IPS-18c (cell line): ENCODE measurements around the gene STRIP2.
"Not testable (repeated sequence)": the region's sequence is repeated elsewhere in the genome, so short reads cannot be mapped to it uniquely, and the experiment has no call there.

Experiments
- H3K4me3 ChIP-seq: 2 replicates; pipeline ENCODE4 v1.7.0; 2013; ENCODE audit warnings: low read depth, mild to moderate bottlenecking, low read length, moderate library complexity; ENCODE audit not compliant: insufficient read depth
- H3K9me3 ChIP-seq: one replicate; pipeline ENCODE4 v1.6.1; 2013; ENCODE audit warnings: mild to moderate bottlenecking, low read length, moderate library complexity; ENCODE audit not compliant: control insufficient read depth, insufficient read depth

Gene STRIP2

DNA sequence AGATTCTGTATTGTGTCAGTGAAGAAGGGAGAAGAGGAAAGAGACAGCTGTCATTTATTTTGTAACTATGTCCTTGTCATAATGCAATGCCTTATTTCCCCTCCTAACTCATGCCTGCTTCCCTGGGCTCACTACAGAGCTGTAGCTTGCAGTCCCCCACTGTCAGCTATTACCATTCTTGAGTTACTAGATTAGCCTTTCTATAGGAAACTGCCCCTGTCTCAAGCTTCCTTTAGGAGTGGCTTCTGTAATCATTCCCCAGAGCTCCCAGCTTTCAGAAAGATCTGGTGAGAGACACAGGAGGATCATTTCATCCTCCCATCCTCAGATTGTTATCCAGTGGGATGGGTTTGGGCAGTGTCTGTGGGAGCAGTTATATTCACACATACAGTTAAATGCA is 35.7 kb downstream of the STRIP2 start:
- H3K4me3 ChIP-seq: no peak overlapping the region
- no peaks in the 10 kb centered on the region for H3K9me3 ChIP-seq

DNA sequence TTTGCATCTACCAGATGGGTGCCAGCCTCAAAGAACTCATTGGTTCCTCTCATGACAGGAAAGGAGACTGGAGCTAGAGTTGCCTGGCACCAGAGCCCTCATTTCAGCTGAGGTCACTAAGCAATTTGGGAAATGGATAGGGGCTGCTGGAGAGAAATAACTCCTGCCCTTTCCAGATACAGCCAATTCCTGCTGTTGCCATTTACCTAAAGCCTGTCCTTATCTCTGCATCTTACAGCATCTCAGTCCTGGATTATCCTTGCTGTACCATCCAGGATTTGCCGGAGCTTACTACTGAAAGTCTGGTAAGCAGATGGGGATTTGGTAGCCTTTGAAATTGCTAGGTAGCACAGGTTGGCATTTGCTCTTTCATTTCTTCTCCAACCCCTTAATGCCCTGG is 36.2 kb downstream of the STRIP2 start:
- Histone ChIP-seq H3K9me3 (no peaks in the 10 kb centered on the region), H3K4me3 (no peak overlapping the region)

DNA sequence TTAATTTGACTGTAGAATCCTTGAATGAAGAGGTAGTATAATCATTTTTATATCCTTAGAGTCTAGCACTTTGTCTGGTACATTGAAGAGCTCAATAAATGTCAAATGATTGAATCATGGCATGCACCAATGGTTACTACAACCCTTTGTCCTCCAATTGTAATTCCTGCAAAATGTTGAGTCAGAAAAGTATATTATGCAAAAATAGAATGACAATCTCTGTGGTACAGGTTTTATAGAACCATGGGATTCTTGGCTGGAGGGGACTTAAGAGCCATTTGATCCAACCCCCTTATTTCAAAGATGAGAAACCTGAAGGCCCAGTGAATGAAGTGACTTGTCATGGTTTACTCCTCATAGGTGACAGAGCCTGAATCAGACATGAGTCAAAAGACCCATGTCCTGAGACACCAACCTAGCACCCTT is 37.2 kb downstream of the STRIP2 start:
- Histone ChIP-seq H3K4me3 (no peak overlapping the region), H3K9me3 (no peaks in the 10 kb centered on the region)

DNA sequence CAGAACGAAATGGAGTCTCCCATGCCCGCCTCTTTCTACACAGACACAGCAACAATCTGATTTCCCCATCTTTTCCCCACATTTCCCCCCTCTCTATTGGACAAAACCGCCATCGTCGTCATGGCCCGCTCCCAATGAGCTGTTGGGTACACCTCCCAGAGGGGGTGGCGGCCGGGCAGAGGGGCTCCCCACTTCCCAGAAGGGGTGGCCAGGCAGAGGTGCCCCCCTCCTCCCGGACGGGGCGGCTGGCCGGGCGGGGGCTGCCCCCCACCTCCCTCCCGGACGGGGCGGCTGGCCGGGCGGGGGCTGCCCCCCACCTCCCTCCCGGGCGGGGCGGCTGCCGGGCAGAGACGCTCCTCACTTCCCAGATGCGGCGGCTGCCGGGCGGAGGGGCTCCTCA is 41.7 kb downstream of the STRIP2 start:
- not testable (repeated sequence) for H3K9me3 ChIP-seq, H3K4me3 ChIP-seq

DNA sequence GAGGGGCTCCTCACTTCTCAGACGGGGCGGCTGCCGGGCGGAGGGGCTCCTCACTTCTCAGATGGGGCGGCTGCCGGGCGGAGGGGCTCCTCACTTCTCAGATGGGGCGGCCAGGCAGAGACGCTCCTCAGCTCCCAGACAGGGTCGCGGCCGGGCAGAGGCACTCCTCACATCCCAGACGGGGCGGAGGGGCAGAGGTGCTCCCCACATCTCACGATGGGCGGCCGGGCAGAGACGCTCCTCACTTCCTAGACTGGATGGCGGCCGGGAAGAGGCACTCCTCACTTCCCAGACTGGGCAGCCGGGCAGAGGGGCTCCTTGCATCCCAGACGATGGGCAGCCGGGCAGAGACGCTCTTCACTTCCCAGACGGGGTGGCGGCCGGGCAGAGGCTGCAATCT is 42.2 kb downstream of the STRIP2 start:
- not testable (repeated sequence) for H3K4me3 ChIP-seq, H3K9me3 ChIP-seq

DNA sequence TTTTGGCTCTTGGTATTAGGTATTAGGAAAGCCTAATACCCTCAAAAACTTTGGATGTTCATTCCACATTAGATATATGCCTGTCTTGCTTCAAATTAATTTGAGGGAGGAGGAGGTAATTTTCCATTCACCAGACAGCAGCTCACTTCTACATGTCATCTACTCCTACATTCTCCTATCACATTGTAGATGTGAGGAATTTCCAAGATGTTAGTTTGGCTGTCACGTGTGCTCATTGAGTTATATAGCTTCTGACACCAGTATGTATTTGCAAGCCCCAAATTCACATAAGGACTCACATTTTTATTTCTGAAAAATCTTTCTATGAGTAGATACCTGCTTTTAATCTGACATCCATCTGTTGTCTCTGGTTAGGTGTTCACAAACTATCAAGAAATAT is 45.6 kb downstream of the STRIP2 start:
- Histone ChIP-seq H3K9me3 (no peaks in the 10 kb centered on the region), H3K4me3 (no peak overlapping the region)

DNA sequence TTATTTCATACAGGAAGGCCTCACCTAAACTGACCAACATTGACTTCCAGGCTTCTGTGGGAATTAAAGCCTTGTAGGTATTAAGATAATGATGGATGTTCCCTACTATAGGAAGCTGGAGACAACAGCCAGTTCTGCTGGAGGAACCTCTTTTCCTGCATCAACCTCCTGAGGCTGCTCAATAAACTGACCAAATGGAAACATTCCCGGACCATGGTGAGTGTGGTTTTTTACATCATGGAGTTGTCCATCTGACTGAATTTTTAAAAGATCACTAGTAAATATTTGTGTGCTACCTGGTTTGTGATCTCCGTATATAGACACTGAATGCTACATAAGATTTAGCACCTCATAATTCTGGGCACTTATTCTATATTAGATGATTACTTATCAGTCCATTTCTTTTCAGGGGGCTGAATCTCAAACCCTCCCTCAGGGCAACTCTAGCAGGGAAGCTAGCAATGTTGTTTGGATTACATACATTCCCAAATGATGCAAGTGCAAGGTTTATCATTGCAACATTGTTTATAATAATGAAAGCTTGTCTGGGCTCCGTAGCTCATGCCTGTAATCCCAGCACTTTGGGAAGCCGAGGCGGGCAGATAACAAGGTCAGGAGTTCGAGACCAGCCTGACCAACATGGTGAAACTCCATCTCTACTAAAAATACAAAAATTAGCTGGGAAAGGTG is 46.6 kb downstream of the STRIP2 start:
- Histone ChIP-seq H3K9me3 (no peaks in the 10 kb centered on the region), H3K4me3 (no peak overlapping the region)

DNA sequence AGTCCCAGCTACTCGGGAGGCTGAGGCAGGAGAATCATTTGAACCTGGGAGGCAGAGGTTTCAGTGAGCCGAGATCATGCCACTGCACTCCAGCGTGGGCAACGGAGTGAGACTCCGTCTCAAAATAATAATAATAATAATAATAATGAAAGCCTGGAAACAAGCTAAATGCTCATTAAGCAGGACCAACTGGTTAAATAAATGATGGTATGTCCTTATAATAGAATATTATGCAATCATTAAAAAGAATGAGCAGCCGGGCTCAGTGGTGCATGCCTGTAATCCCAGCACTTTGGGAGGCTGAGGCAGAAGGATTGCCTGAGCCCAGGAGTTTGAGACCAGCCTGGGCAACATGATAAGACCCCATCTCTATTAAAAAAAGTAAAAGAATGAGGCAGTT is 47.1 kb downstream of the STRIP2 start:
- H3K4me3 ChIP-seq, H3K9me3 ChIP-seq: not testable (repeated sequence)

DNA sequence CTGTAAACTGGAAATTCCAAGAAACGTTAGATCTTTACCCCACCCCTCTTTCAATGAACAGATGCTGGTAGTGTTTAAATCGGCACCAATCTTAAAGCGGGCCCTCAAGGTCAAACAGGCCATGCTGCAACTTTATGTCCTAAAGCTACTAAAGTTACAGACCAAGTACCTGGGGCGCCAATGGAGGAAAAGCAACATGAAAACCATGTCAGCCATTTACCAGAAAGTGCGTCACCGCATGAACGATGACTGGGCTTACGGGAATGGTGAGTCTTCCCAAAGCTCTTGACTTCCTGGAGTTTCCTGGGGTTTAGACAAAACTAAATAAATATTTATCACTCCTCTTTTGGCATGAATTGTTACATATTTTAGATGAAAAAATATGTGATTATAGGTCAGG is 48.5 kb downstream of the STRIP2 start:
- Histone ChIP-seq H3K4me3 (no peak overlapping the region), H3K9me3 (no peaks in the 10 kb centered on the region)

DNA sequence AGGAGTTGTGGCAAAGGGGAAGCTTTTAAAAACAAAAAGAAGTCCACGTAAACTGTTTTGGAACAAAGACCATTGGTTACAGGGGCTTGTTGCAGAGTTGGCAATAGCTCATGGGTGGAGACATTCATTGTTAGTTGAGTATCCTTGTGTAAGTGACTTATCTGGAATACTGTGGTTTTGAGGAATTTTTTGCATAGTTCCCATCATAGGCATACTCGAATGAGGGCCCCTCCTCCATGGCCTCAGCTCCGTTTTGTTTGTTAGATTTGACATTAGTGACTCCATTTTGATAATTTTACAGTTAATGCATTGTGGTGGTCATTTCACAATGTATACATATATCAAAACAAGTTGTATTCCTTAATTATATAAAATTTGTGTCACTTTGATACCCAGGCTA is 55.3 kb downstream of the STRIP2 start:
- Histone ChIP-seq H3K9me3 (no peaks in the 10 kb centered on the region), H3K4me3 (no peak overlapping the region)

DNA sequence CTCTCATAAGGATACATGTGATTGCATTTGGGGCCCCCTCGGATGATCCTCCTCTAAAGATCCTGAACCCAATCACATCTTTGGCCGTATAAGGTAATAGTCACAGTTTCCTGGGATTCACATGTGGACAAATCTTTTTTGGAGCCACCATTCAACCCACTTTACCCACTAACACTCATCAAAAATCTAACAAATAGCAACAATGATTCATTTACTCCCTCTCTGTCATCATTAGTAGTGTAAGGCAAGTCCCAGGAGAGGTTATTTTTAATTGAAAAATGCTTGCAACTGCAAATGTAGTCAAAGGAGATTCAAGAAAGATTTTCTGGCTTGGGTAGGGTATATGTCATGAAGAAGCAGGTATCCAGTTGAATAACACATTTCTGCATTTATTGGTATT is 58.2 kb downstream of the STRIP2 start:
- no peaks in the 10 kb centered on the region for H3K9me3 ChIP-seq
- no peak overlapping the region for H3K4me3 ChIP-seq

DNA sequence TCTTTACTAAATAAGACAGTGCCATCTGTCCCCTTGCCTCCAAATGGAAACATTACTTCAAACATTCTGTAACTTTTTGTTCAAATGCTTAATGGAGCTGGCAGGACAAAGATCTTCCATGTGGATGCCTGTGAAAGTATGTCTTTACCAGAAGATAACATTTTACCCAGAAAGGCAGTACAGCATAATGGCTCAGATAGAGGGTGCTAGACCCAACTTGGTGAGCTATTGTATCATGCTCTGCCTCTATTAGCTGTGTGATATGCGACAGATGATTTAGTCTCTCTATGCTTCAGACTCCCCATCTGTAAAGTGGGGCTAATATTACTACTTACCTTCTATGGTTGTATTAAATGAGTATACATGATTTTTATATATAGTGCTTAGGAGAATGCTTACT is 59.3 kb downstream of the STRIP2 start:
- Histone ChIP-seq H3K4me3 (no peak overlapping the region), H3K9me3 (no peaks in the 10 kb centered on the region)

DNA sequence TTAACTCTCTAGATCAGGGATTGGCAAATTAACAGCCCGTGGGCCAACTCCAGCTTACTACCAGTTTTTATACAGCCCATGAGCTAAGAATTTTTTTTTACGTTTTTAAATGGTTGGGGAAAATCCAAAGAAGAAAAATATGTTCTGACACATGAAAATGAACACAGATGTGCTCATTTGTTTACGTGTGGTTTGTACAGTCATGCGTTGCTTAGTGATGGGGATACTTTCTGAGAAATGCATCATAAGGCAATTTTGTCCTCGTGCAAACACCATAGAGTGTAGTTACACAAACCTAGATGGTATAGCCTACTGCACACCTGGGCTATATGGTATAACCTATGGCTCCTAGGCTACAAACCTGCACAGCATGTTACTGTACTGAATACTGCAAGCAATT is 59.8 kb downstream of the STRIP2 start:
- no peak overlapping the region for H3K4me3 ChIP-seq
- no peaks in the 10 kb centered on the region for H3K9me3 ChIP-seq

DNA sequence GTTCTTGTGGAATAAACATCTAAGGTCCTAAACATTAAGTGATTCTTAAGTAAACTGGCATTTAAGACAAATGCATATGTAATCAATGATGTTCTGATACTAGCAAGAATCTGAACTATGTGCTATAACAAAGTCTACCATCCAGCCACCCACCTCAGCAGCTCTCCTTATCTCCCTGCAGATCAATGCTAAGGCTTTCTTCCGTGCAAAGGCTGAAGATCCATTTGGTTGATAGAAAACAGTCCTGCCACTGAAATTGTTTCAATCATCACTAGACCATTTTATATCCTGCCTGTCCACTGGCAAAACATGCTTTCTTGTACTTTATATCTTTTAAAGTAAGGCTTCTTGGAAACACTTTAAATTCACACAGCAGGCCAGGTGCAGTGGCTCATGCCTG is 61.8 kb downstream of the STRIP2 start:
- Histone ChIP-seq H3K4me3 (no peak overlapping the region), H3K9me3 (no peaks in the 10 kb centered on the region)

DNA sequence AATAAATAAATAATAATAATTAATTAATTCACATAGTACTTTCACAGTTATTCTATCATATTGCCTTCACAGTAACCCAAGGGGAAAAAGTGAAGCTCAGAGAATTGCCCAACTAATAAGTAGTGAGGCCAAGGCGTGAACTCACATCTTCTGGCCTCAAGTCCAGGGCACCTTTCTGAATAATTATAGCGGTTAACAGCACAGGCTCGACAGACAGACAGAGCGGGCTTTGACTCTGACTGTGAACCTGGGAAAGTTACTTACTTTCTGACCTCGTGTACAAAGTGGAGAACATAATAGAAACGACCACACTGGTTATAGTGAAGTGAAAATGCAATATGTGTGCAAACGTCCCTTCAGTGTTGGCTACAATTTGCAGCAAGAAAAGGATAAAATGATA is 62.4 kb downstream of the STRIP2 start:
- H3K4me3 ChIP-seq: no peak overlapping the region
- H3K9me3 ChIP-seq: no peaks in the 10 kb centered on the region

DNA sequence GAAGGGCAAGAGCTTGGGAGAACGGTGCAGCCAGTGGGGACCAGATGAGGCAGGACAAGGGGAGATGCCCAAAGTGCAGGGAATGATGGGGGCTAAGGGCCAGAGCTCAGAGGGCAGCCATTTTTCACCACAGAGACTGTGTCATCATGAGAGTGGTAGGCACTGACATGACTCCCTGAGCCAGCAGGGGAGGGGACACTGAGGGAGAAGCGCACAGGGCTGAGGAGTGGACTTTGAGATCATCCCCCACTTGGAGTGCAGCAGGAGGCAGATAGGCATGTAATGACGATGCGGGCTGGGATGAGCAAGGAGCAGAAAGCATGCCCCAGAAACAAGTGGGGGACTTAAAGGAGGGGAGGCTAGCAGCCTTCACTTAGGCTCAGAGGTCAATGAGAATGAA is 62.9 kb downstream of the STRIP2 start:
- no peaks in the 10 kb centered on the region for H3K9me3 ChIP-seq
- no peak overlapping the region for H3K4me3 ChIP-seq

DNA sequence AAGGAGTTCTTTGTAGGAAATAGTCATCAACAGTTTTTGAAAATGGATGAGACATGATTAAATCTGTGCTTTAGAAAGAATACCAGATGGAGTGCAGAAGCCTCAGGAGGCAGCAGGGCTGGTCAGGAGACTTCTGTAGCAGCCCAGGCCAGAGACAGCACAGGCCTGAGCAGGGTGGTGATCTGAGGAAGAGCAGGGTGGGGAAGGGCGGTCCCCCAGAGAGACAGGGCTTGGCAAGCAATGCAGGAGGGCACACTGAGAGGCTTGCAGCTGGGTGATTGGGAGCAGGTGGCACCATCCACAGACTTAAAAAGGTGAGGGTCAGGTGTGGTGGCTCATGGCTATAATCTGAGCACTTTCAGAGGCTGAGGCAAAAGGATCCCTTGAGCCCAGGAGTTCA is 63.8 kb downstream of the STRIP2 start:
- no peaks in the 10 kb centered on the region for H3K9me3 ChIP-seq
- no peak overlapping the region for H3K4me3 ChIP-seq

DNA sequence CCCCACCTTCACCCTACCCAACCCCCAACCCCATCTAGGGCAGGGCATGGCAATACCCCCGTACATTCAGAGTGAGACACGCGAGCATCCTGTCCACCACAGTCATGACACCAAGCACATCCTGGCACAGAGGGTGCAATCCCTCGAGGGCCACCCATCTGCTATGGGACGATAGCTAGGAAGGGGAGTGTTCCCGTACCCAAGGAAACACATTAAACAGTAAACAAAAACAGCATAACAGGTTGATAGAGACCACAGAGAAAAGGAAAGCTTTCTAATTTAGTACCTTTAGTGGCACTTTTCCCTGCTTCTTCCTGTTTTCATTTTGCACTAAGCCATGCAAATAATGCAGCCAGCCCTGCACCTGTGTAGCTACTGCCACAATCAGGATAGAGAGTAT is 65.8 kb downstream of the STRIP2 start:
- Histone ChIP-seq H3K9me3 (no peaks in the 10 kb centered on the region), H3K4me3 (no peak overlapping the region)
